Mesodermal cell (in vitro differentiated cells): ENCODE results near the gene RBM15B.
"Not testable (repeated sequence)": the region's sequence is repeated elsewhere in the genome, so short reads cannot be mapped to it uniquely, and the experiment has no call there.

ENCODE experiments used
- H3K27ac ChIP-seq: 2 replicates; pipeline ENCODE4 v1.7.0; 2013; ENCODE audit warnings: mild to moderate bottlenecking, low read depth, low read length, moderate library complexity; ENCODE audit not compliant: severe bottlenecking
- H3K36me3 ChIP-seq: 2 replicates; pipeline ENCODE4 v1.7.1; 2013; ENCODE audit warnings: mild to moderate bottlenecking, low read length, moderate library complexity; ENCODE audit not compliant: control insufficient read depth, insufficient read depth
- H3K4me1 ChIP-seq: one replicate; pipeline ENCODE4 v1.7.1; 2013; ENCODE audit warnings: mild to moderate bottlenecking, low read length; ENCODE audit not compliant: insufficient read depth, control insufficient read depth, poor library complexity, severe bottlenecking
- H3K4me3 ChIP-seq: 2 replicates; pipeline ENCODE4 v1.7.0; 2013; ENCODE audit warnings: low read length, control low read depth, mild to moderate bottlenecking; ENCODE audit not compliant: insufficient read depth, poor library complexity, severe bottlenecking; ENCODE audit errors: extremely low read depth
- H3K9me3 ChIP-seq: 2 replicates; pipeline ENCODE4 v1.7.1; 2013; ENCODE audit warnings: mild to moderate bottlenecking, low read length, moderate library complexity; ENCODE audit not compliant: control insufficient read depth
- WGBS, 2 experiments: methylation state at CpG; one replicate each; pipeline ENCODE4 v1.1.5; 2013; ENCODE audit warnings: missing lambda C conversion rate in 2 of 2; ENCODE audit not compliant: insufficient coverage in 2 of 2; 5-methylcytosine and 5-hydroxymethylcytosine counted together

RBM15B gene

DNA sequence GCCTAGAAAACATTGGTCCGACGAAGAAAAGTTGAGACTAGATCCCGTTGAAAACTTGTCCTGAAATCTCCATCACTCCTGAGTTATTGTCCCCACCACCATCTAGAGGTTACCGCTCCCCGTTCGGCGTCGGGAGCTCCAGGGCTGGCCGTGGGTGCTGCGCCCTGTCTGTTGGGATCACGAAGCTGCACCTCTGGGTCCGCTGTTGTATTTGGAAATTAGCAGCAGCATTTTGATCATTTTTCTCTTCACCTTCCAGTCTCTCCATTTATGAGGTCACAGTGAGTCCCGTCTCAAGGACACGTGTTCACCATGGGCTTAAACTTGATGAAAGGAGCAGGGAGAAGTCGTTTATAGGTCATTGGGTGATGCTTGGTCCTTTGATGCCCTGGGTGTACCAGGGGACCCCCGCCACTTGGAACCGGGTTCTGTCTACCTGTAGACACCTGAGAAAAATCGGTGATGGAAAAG is 5.4 kb upstream of the RBM15B start:
- Histone ChIP-seq H3K9me3 (no peaks in the 10 kb centered on the region), H3K27ac (peak overlapping the region; percentile 64), H3K36me3 (peaks cover 52% of the 10 kb centered on the region), H3K4me3 (peak overlapping the region; percentile 98), H3K4me1 (peaks cover 31% of the 10 kb centered on the region)
- 1 to 2% methylated on average over 12 to 15 of the region's 18 CpGs for WGBS, 2 experiments

GRCh38 chr3:51386159-51386851 is 4.8 kb upstream of the RBM15B start:
- peak overlapping the region; percentile 98 for H3K4me3 ChIP-seq
- peaks cover 31% of the 10 kb centered on the region for H3K4me1 ChIP-seq
- peaks cover 52% of the 10 kb centered on the region for H3K36me3 ChIP-seq
- no peaks in the 10 kb centered on the region for H3K9me3 ChIP-seq
- H3K27ac ChIP-seq: no peak overlapping the region
- 56 to 64% methylated on average over 5 to 6 of the region's 8 CpGs for WGBS, 2 experiments

DNA sequence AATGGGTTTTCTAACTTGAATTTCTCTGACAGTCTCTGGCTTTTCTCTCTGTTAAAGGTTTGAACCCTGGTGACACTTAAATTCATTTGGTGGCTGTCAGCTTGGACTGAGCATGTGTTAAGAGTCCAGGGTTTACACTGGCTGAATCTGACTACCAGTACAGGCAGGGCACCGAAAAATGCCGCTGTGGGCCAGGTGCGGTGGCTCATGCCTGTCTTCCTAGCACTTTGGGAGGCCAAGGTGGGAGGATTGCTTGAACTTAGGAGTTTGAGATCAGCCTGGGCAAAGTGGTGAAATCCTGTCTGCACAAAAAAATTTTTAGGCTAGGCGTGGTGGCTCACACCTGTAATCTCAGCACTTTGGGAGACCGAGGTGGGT is 4.2 kb upstream of the RBM15B start:
- WGBS, 2 experiments: 95 to 98% methylated on average over 5 of the region's 5 CpGs
- Histone ChIP-seq H3K4me3 (peak overlapping the region; percentile 98), H3K27ac (no peak overlapping the region)

DNA sequence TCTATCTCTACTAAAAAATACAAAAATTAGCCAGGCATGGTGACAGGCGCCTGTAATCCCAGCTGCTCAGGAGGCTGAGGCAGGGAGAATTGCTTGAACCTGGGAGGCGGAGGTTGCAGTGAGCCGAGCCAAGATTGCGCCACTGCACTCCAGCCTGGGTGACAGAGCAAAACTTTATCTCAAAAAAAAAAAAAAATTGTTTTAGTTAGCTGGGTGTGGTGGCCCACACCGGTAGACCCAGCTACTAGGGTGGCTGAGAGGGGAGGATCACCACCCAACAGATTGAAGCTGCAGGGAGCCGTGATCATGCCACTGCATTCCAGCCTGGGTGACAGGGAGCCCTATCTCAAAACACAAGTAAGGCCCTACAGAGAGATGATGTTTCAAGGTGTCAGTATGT is 3.8 kb upstream of the RBM15B start:
- not testable (repeated sequence) for H3K27ac ChIP-seq, H3K9me3 ChIP-seq, H3K4me3 ChIP-seq
- Histone ChIP-seq H3K36me3 (peaks cover 56% of the 10 kb centered on the region), H3K4me1 (peaks cover 31% of the 10 kb centered on the region)
- 90 to 98% methylated on average over 5 of the region's 6 CpGs for WGBS, 2 experiments

More for the DNA sequence above, 4.2 kb upstream of the RBM15B start:
- H3K9me3 ChIP-seq: peaks cover under 1% of the 10 kb centered on the region
- peaks cover 52% of the 10 kb centered on the region for H3K36me3 ChIP-seq
- peaks cover 31% of the 10 kb centered on the region for H3K4me1 ChIP-seq

- 100% methylated on average over 4 of the region's 6 CpGs for WGBS, 2 experiments
- H3K36me3 ChIP-seq: peaks cover 62% of the 10 kb centered on the region
- H3K27ac ChIP-seq: no peak overlapping the region
- H3K9me3 ChIP-seq: peaks cover 16% of the 10 kb centered on the region
- H3K4me1 ChIP-seq: peaks cover 28% of the 10 kb centered on the region
- no peak overlapping the region for H3K4me3 ChIP-seq
These were observed 2.6 kb upstream of the RBM15B start for GRCh38 chr3:51388286-51389029.

GRCh38 chr3:51389423-51390183 is 1.5 kb upstream of the RBM15B start:
- peaks cover 73% of the 10 kb centered on the region for H3K36me3 ChIP-seq
- H3K27ac ChIP-seq: no peak overlapping the region
- WGBS, 2 experiments: 91 to 96% methylated on average over 6 of the region's 6 CpGs
- peaks cover 28% of the 10 kb centered on the region for H3K4me1 ChIP-seq
- H3K9me3 ChIP-seq: peaks cover 22% of the 10 kb centered on the region
- H3K4me3 ChIP-seq: no peak overlapping the region

DNA sequence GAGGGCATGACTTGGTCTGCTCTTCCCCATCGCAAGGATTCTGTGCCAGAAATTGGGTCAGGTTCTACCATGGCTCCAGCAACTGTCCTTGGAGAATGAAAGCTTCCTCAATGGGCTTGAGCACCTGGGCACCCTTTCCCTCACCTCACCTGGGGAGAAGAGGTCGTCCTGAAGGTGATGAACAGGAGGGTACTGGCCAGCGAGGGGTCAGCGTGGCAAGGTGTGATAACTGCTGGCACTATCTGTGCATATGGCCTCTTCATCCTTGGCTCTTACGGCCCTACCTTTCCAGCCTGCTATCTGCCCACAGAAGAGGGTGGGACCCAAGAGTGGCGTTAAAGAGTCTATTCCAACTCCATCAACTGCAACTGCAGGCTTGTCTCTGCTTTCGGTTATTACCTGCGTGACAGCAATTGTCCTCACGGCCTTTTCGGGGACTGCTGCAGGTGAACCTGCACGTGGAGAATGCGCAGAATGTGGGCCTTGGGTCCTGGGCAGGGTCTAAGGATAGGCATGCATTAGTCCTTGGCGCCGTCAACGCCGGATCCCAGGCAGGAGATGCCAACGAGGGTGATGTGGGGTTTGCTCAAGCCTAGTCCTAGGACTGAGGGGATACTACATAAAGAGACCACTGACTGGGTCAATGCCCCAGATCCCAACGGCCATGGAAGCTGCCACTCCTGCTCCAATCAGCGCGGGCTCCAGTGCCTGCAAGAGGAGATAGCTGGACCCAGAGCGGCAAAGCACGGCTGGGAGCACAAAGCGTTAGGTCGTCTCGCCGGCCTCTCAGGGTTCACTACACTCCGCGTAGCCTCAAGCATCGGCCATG is 625 bp upstream of the RBM15B start:
- H3K36me3 ChIP-seq: peaks cover 82% of the 10 kb centered on the region
- WGBS, 2 experiments: 54 to 56% methylated on average over 28 to 29 of the region's 29 CpGs

DNA sequence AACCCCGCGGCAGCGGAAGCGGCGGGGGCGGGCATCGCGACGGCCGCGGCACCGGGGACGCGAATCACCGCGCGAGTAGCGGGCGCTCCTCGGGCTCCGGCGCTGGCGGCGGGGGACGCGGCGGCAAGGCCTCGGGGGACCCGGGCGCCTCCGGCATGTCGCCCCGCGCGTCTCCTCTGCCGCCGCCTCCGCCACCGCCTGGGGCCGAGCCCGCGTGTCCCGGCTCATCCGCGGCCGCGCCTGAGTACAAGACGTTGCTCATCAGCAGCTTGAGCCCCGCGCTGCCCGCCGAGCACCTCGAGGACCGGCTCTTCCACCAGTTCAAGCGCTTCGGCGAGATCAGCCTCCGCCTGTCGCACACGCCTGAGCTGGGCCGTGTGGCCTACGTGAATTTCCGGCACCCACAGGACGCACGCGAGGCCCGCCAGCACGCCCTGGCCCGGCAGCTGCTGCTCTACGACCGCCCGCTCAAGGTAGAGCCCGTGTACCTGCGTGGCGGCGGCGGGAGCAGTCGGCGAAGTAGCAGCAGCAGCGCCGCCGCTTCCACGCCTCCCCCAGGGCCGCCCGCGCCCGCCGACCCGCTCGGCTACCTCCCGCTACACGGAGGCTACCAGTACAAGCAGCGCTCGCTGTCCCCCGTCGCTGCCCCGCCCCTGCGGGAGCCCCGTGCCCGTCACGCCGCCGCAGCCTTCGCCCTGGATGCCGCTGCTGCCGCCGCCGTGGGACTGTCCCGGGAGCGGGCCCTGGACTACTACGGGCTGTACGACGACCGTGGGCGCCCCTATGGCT is 675 bp downstream of the RBM15B start:
- H3K27ac ChIP-seq: peak overlapping the region; percentile 97
- H3K4me3 ChIP-seq: peak overlapping the region; percentile 54
- 23 to 24% methylated on average over 78 to 99 of the region's 115 CpGs for WGBS, 2 experiments
- peaks cover 87% of the 10 kb centered on the region for H3K36me3 ChIP-seq
- H3K4me1 ChIP-seq: peaks cover 33% of the 10 kb centered on the region
- peaks cover 22% of the 10 kb centered on the region for H3K9me3 ChIP-seq

More for the DNA sequence above, 625 bp upstream of the RBM15B start:
- peaks cover 22% of the 10 kb centered on the region for H3K9me3 ChIP-seq
- H3K27ac ChIP-seq: peak overlapping the region; percentile 97
- H3K4me1 ChIP-seq: peaks cover 35% of the 10 kb centered on the region
- peak overlapping the region; percentile 54 for H3K4me3 ChIP-seq

DNA sequence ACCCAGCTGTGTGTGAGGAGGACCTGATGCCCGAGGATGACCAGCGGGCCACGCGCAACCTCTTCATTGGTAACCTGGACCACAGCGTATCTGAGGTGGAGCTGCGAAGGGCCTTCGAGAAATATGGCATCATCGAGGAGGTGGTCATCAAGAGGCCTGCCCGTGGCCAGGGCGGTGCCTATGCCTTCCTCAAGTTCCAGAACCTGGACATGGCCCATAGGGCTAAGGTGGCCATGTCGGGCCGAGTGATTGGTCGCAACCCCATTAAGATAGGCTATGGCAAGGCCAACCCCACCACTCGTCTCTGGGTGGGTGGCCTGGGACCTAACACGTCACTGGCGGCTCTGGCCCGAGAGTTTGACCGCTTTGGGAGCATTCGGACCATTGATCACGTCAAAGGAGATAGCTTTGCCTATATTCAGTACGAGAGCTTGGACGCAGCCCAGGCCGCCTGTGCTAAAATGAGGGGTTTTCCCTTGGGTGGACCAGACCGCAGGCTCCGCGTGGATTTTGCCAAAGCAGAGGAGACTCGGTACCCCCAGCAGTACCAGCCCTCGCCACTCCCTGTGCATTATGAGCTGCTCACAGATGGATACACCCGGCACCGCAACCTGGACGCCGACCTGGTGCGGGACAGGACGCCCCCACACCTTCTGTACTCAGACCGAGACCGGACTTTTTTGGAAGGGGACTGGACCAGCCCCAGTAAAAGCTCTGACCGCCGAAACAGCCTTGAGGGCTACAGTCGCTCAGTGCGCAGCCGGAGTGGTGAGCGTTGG is 1.5 kb downstream of the RBM15B start:
- Histone ChIP-seq H3K4me3 (peak overlapping the region; percentile 54), H3K36me3 (peaks cover 88% of the 10 kb centered on the region), H3K9me3 (peaks cover 22% of the 10 kb centered on the region), H3K4me1 (peaks cover 26% of the 10 kb centered on the region), H3K27ac (no peak overlapping the region)
- 94 to 96% methylated on average over 40 to 42 of the region's 42 CpGs for WGBS, 2 experiments
